SJCRH30 (cell line): ENCODE data around the gene SERPINA9. TPM values are rescaled to one million over a fixed set of nuclear protein-coding genes. Genes with fewer than 3 reads are reported as not detected.

Source experiments
- DNase-seq, 2 experiments: peaks; one replicate each; pipeline ENCODE4 v3.0.0-alpha.2; 2015 to 2020
- H3K27ac ChIP-seq: fragments of 250-450 bp; sonication (Bioruptor Pico); 2 replicates; pipeline ENCODE4 v1.5.1; 2020; ENCODE audit warnings: mild to moderate bottlenecking, moderate library complexity
- H3K27me3 ChIP-seq: fragments of 250-450 bp; sonication (Bioruptor Pico); 2 replicates; pipeline ENCODE4 v1.5.1; 2020; ENCODE audit warnings: mild to moderate bottlenecking, moderate library complexity
- H3K36me3 ChIP-seq: fragments of 250-450 bp; sonication (Bioruptor Pico); 2 replicates; pipeline ENCODE4 v1.5.1; 2020; ENCODE audit warnings: mild to moderate bottlenecking, moderate library complexity
- H3K4me1 ChIP-seq: fragments of 250-450 bp; sonication (Bioruptor Pico); 2 replicates; pipeline ENCODE4 v1.5.1; 2020; ENCODE audit warnings: mild to moderate bottlenecking, moderate library complexity
- H3K4me3 ChIP-seq: fragments of 250-450 bp; sonication (Bioruptor Pico); 2 replicates; pipeline ENCODE4 v1.5.1; 2020; ENCODE audit warnings: mild to moderate bottlenecking, moderate library complexity
- H3K9me3 ChIP-seq: fragments of 250-450 bp; sonication (Bioruptor Pico); replicated peaks from 2 replicates; pipeline ENCODE4 v1.5.1; 2020; ENCODE audit warnings: mild to moderate bottlenecking, moderate library complexity
- total RNA-seq: library from RNA; depleted of rRNA; stranded (reverse); fragments of >200 nt; shearing (Covaris generic); gene quantifications from 2 replicates; pipeline ENCODE4 v1.2.3, GENCODE V29; 2014

SERPINA9 gene
- total RNA-seq, 1 experiment from 2014 or later: not detected

DNA sequence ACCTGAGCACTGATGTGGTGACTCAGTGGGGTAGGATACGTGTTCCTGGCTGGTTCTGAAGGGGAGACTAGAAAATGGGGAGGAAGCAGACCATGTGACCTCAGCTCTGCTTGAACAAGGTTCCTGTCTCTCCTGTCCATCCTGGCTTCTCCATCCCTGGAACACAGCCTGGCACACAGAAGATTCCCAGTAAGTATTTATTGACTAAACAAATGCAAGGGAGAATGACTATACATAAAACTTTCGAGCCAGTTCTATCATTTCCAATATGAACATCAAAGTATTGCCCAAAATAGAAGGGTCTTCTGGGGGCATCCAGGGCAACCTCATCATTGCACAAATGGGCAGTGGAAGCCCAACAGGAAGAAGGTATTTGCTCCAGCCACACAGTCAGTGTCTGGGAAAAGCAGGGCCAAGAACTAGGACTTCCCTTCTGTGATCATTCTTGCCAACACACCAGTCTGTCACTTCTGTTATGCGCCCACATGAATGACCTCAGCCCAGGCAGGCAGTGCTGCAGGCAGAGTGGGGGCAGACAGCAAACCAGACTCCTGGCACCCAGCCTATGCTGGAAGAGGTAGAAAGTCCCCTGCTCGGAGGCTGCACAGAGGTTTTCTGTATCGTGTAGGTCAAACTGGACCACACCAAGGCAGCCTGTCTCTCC is 5.6 kb upstream of the SERPINA9 start:
- no peak for DNase-seq
- Histone ChIP-seq H3K4me3 (no peak overlapping the region), H3K4me1 (no peaks in the 10 kb centered on the region), H3K9me3 (0 out of 2 replicates have a peak, but pooled peaks cover 8% of the 10 kb centered on the region), H3K27ac (no peak overlapping the region), H3K27me3 (no peaks in the 10 kb centered on the region; the same call in 1 of the 2 replicates), H3K36me3 (no peaks in the 10 kb centered on the region)

DNA sequence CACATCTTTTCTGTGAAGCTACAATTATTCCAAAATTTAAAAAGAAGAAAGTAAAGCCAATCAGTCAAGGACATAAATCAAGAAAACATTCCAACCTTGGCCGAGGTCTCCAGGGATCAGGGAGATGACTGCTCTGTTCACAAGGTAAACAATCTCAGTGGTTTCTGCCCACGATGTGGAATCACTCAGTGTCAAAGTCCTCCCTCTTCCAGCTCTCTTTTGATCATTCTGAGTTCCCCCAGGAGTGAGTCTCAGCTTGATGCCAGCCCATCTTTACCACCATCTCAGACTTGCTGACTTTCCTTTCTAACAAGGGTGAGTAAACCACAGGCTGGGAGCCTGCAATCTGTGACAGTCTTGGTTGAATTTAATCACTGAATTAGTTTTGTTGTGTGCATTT is 4.8 kb upstream of the SERPINA9 start:
- Histone ChIP-seq H3K4me3 (no peak overlapping the region), H3K27ac (no peak overlapping the region), H3K4me1 (no peaks in the 10 kb centered on the region), H3K27me3 (no peaks in the 10 kb centered on the region), H3K36me3 (no peaks in the 10 kb centered on the region), H3K9me3 (0 out of 2 replicates have a peak, but pooled peaks cover 8% of the 10 kb centered on the region)
- DNase-seq: no peak

DNA sequence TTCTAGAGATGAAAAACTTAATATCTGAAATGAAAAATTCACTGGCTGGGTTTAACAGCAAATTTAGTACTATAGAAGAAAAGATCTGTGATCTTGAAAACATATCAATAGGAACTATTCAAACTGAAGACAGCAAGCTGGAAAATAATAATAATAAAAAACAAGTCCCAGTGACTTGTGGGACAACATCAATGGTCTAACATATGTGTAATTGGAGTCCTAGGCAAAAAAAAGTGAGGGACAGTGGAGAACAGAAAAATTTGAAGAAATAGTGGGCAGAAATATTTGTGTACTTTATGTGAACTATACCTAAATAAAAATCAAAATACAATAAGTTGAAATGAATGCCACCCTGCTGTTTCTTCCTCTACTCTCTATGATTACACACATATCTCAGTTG is 2.4 kb upstream of the SERPINA9 start:
- H3K27ac ChIP-seq: no peak overlapping the region
- no peak for DNase-seq
- no peak overlapping the region for H3K4me3 ChIP-seq
- H3K27me3 ChIP-seq: no peaks in the 10 kb centered on the region
- H3K36me3 ChIP-seq: no peaks in the 10 kb centered on the region
- H3K4me1 ChIP-seq: no peaks in the 10 kb centered on the region
- H3K9me3 ChIP-seq: 0 out of 2 replicates have a peak, but pooled peaks cover 8% of the 10 kb centered on the region

DNA sequence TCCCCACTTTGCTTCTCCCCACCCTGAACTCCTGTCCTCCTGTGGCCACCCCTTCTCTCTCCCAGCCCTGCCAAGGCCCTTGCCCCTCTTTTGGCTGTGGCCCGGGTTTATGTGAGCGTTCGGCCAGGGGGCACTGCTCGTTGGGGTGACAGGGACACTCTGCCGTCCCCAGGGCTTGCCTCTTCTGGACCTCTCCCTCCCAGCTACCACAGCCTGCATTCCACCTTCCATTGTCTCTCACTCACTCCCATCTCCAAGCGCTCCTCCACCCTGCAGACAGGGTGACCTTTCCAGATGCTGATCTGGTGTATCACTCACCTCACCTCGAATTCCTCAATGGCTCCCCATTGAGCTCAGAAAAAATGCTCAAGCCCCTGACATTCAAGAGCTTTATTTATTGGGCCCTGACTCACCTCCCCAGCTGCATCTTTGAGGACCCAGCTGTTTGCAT is 1.4 kb downstream of the SERPINA9 start:
- DNase-seq: no peak
- H3K4me3 ChIP-seq: no peak overlapping the region
- no peaks in the 10 kb centered on the region for H3K4me1 ChIP-seq
- H3K9me3 ChIP-seq: 0 out of 2 replicates have a peak, but pooled peaks cover 8% of the 10 kb centered on the region
- H3K27me3 ChIP-seq: no peaks in the 10 kb centered on the region
- no peaks in the 10 kb centered on the region for H3K36me3 ChIP-seq
- no peak overlapping the region for H3K27ac ChIP-seq

DNA sequence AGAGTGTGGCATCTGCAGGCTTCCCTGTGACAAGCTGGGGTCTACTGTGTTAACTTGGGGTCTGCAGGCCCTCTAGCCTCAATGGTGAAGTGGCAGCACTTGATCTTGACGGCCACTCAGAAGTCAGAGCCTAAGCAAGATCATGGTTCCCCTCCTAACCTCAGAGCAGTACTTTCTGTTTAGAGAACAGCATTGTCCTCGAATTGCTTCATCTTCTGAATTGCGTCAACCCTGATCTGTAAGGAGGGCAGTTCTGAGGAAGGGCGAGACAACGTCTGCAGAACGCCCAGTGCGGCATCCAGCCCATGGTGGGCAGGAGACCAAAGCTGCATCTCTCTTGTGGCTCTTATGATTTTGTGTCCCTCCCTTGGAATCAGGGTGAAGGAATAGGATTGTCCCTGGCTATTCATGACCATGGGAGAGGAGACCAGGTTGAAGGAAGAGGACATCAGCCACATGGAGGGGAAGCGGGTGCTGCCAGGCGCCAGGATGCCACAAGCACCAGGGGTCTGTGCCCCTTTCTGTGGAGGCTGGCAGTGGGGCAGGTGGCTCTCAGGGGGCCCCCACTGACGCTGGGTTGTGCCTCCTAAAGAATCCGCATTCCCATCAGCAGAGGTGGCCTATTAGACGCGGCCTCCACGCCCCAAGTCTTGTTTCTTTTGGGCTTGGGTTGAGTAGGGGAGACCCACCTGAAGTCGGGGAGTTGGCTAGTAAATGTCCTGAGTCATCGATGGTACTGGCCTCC is 2.2 kb downstream of the SERPINA9 start:
- H3K27ac ChIP-seq: no peak overlapping the region
- H3K4me1 ChIP-seq: no peaks in the 10 kb centered on the region
- H3K9me3 ChIP-seq: 0 out of 2 replicates have a peak, but pooled peaks cover 8% of the 10 kb centered on the region
- no peak for DNase-seq
- H3K27me3 ChIP-seq: no peaks in the 10 kb centered on the region
- H3K36me3 ChIP-seq: no peaks in the 10 kb centered on the region
- H3K4me3 ChIP-seq: no peak overlapping the region

DNA sequence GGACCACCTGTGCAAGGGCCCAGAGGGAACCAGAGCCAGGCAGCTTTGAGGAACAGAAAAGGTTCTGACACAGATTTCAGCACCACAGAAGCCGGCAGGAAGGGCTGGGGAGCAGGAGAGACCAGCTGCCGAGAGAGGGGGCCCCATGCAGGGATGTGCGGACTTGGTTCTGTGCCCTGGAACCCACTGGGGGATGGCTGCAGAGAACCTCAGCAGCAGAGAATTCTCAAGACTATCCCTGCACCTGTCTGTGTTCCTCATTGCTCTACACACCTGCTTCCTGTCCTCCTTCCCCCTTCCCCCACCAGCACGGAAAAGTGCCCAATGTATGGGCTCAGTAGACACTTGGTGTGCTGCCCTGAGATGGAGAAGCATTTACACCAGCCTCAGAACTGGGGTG is 3.2 kb downstream of the SERPINA9 start:
- Histone ChIP-seq H3K27me3 (no peaks in the 10 kb centered on the region), H3K27ac (no peak overlapping the region), H3K36me3 (no peaks in the 10 kb centered on the region), H3K4me1 (no peaks in the 10 kb centered on the region), H3K9me3 (0 out of 2 replicates have a peak, but pooled peaks cover under 1% of the 10 kb centered on the region), H3K4me3 (no peak overlapping the region)
- DNase-seq: no peak

DNA sequence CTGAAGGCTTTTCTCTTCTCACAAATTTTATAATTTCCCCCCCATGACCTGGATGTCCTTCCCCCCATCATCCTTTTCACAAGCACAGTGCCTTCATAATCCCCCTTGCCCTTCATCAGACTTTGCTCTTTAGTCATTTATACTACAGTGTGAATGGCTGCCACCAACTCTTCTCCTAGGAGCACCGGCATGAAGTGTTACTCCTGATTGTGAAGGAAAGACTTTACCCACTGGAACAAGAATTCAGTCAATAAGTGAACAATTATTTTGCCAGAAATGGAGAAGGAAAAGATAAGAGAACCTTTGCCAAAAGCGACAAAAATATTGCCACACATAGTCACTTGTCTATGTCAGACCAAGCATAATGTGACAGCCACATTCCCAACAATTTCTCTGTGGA is 5.0 kb downstream of the SERPINA9 start:
- no peak for DNase-seq
- Histone ChIP-seq H3K36me3 (no peaks in the 10 kb centered on the region), H3K9me3 (no peaks in the 10 kb centered on the region), H3K4me1 (no peaks in the 10 kb centered on the region), H3K27ac (no peak overlapping the region), H3K4me3 (no peak overlapping the region), H3K27me3 (no peaks in the 10 kb centered on the region)

DNA sequence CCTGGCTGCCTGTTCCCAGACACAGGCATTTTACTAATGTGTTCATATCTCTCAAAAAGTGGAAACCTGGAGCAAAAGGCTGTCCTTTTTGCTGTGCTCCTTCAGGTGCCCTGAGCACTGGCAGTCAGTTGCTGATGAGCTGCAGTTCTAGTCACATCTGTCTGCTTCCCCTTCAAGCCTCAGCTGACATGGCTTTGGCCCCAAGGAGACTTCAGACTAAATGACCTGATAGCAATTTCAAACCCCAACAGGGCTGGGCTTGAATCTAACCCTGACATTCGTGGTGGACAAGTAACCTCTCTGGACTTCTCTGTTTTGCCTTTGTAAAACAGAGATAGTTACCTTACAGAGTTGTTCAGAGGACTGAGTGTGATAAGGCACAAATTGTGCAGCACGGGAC is 5.7 kb downstream of the SERPINA9 start:
- no peak overlapping the region for H3K4me3 ChIP-seq
- no peak for DNase-seq
- no peak overlapping the region for H3K27ac ChIP-seq
- H3K36me3 ChIP-seq: no peaks in the 10 kb centered on the region
- no peaks in the 10 kb centered on the region for H3K27me3 ChIP-seq
- H3K9me3 ChIP-seq: no peaks in the 10 kb centered on the region
- no peaks in the 10 kb centered on the region for H3K4me1 ChIP-seq

DNA sequence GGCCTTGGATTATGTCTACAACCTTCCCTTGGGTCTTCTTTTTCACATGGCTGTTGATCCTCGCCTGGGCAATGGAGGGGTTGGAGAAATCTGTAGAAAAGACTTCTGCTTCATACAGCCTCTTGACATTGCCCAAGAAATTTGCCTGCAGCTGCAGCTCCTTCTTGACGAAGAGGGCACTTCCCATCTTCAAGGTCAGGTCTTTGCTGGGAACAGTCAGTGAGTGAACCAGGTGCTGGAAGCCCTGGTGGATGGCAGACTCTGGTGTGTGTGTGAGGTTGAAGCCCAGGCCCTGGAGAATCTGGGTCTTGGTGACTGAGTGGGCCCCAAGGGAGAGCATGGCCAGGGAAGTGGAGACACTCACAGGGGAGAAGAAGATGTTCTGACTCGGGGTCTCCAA is 6.7 kb downstream of the SERPINA9 start:
- Histone ChIP-seq H3K4me1 (no peaks in the 10 kb centered on the region), H3K27me3 (no peaks in the 10 kb centered on the region), H3K9me3 (no peaks in the 10 kb centered on the region), H3K27ac (no peak overlapping the region), H3K36me3 (no peaks in the 10 kb centered on the region), H3K4me3 (no peak overlapping the region)
- DNase-seq: no peak

DNA sequence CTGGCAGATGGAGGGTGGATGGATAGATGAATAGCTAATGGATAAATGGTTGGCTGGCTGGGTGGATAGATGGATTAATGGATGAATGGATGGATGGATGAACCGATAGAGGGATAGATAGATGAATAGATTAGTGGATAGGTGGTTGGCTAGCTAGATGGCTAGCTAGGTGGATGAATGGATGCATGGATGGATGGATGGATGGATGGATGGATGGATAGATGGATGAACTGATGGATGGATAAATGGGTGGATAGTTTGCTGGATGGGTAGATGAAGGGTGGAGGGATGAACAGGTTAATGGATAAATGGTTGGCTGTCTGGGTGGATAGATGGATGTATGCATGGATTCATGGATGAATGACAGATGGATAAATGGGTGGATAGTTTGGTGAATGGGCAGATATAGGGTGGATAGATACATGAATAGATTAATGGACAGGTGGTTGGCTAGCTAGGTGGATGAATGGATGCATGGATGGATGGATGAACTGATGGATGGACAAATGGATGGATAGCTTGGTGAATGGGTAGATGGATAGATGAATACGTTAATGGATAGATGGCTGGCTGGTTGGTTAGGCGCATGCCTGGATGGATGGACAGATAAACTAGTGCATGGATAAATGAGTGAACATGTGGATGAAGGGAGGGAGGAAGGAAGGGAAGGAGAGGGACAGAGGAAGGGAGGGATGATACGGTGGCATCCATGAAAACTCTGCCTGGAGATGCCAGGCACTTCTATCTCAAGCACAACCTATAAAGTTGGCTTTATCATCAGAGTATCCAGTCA is 8.1 kb downstream of the SERPINA9 start:
- H3K27me3 ChIP-seq: no peaks in the 10 kb centered on the region
- H3K4me3 ChIP-seq: no peak overlapping the region
- no peak overlapping the region for H3K27ac ChIP-seq
- no peaks in the 10 kb centered on the region for H3K36me3 ChIP-seq
- no peak for DNase-seq
- no peaks in the 10 kb centered on the region for H3K4me1 ChIP-seq
- H3K9me3 ChIP-seq: no peaks in the 10 kb centered on the region

DNA sequence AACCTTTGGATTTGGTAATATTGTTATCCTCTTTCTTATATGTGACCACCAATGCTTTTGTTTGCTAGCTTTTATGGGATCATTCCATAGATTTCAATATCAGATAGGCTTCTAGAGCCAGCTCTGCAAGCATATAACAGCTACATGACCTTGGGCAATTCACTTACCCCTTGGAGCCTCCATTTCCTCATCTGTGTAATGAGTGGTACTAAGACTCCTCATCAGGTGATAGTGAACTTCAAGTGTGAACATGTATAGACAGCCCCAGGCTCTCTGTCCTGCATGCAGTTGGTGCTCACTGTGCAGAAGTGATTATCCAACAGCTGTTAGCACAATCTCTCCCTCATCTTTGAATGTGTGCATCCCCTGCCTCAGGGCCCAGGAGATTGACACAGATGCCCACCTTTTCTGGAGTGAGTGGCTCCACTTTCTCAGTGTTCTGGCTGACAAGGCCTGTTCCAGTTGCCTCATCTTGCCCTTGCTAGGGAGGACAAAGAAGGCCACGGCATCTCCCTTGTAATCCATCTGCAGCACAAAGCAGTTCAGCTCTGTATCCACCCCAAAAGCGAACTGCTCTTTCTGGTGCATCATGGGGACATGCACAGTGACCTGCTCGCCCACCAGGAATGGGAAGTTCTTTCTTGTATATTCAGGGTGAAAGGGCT is 9.2 kb downstream of the SERPINA9 start:
- Histone ChIP-seq H3K27me3 (no peaks in the 10 kb centered on the region), H3K4me3 (no peak overlapping the region), H3K27ac (no peak overlapping the region), H3K4me1 (no peaks in the 10 kb centered on the region), H3K36me3 (no peaks in the 10 kb centered on the region), H3K9me3 (no peaks in the 10 kb centered on the region)
- DNase-seq: no peak

DNA sequence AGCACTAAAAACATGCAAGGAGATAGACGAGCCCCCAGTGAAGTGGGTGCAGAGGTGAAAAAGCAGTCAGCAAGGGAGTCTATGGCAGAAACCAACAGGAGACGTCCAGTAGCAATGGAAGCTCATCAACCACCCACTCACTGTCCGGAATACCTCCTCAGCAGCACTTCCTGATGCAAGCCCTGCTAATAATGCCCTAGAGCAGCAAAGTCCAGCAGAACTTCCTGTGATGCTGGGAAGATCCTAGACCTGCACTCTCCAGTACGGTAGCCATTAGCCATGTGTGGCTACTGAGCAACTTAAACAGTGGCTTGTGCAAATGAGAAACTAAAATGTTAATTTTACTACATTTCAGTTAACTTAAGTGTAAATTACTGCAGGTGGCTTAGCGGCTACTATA is 11.0 kb downstream of the SERPINA9 start:
- Histone ChIP-seq H3K27me3 (no peaks in the 10 kb centered on the region), H3K36me3 (no peaks in the 10 kb centered on the region), H3K4me3 (no peak overlapping the region), H3K9me3 (no peaks in the 10 kb centered on the region), H3K4me1 (no peaks in the 10 kb centered on the region), H3K27ac (no peak overlapping the region)
- no peak for DNase-seq

DNA sequence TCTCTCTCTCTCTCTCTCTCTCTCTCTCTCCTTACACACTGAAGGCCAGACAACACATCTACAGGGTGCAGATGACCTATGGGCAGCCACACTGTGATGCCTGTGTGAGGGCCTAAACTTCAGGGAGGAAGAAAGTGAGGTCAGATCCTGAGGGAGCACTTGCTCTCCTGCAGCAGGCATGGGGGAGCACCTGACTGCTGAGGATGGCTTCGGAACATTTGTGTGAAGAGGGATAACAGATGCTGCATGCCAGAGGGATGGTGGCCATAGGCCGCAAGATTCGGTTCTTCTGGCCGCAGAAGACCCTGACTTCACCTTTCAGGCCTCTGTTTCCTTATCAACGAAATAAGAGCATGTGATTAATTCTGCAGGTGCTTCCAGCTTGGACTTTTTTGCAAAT is 11.7 kb downstream of the SERPINA9 start:
- no peaks in the 10 kb centered on the region for H3K36me3 ChIP-seq
- no peaks in the 10 kb centered on the region for H3K27me3 ChIP-seq
- no peaks in the 10 kb centered on the region for H3K9me3 ChIP-seq
- H3K27ac ChIP-seq: no peak overlapping the region
- no peaks in the 10 kb centered on the region for H3K4me1 ChIP-seq
- H3K4me3 ChIP-seq: no peak overlapping the region
- no peak for DNase-seq

DNA sequence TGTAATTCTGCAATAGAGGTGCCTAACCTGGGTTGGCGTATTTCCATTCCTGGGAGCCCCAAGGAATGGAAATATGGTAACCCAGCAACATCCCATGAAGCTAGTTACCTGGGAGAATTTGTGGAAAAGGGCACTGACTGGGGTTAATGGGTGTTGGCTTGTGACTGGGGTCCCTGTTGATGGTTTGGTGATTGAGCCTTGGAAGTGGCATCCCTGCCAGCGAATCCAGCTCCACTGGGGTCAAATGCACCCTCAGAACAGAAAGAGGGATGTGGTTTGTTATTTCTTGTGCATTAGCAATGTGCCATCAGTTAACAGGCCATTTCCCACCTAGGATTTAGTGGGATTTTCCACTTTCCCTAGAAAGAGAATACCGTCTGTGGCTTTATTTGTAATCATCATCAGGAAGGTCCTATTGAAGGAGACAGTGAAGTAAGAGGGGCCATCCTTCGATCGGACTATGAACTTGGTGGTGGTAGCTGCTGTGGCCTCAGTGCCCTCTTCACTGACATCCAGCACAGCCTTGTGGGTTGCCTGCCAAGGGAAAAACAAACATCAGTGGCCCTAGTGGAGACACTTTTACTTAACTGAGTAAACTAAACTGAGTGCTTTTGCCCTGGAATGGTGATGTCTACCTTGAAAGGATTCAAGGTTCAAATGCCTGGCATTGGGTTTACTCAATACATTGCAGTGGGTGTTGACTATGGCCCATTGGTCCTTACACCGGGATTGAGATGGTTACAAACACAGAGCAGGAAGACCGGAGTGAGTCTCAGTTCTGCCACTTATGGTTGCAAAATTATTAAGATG is 13.0 kb downstream of the SERPINA9 start:
- H3K4me1 ChIP-seq: no peaks in the 10 kb centered on the region
- H3K36me3 ChIP-seq: no peaks in the 10 kb centered on the region
- H3K9me3 ChIP-seq: no peaks in the 10 kb centered on the region
- no peaks in the 10 kb centered on the region for H3K27me3 ChIP-seq
- DNase-seq: no peak
- H3K4me3 ChIP-seq: no peak overlapping the region
- no peak overlapping the region for H3K27ac ChIP-seq
